Measurements from ENCODE around the gene FIGNL2. TPM values are rescaled to one million over a fixed set of nuclear protein-coding genes. Genes with fewer than 3 reads are reported as not detected.
"Not testable (repeated sequence)": the region's sequence is repeated elsewhere in the genome, so short reads cannot be mapped to it uniquely, and the experiment has no call there.

FIGNL2 gene
- total and polyA plus RNA-seq, 2 of the 13 experiments (the other 11 are each of a cell fraction or from before 2014, with no cell fraction given), result 0.82 to 1.00 TPM

GRCh38 chr12:51832354-51833107 lies 16.0 kb downstream of the FIGNL2 start:
- peaks cover 12% of the 10 kb centered on the region for H3K4me1 ChIP-seq (ENCODE audit: insufficient read depth, low read length)
- no peaks in the 10 kb centered on the region for H3K79me2 ChIP-seq (ENCODE audit: insufficient read depth, low read length)
- no peaks in the 10 kb centered on the region for H3K36me3 ChIP-seq (replicated peaks in 1 of 2; ENCODE audit: control insufficient read depth in 1 of 2, insufficient read depth in 2 of 2, low read length in 2 of 2)
- H3K4me3 ChIP-seq (replicated peaks in 1 of 3; ENCODE audit: insufficient read depth in 1 of 3, low read depth in 2 of 3, low read length in 3 of 3), result no peak overlapping the region
- H3K27ac ChIP-seq (ENCODE audit: extremely low read length, insufficient read depth, low read length), result no peak overlapping the region
- no peak overlapping the region for H3K4me2 ChIP-seq (ENCODE audit: low read depth, low read length)
- no peak for DNase-seq (ENCODE audit: low spot score)
- 73% methylated on average over 10 of the region's 10 CpGs for WGBS (ENCODE audit: low lambda C conversion rate)
- no TSS peak for BruUV-seq (replicated peaks)
- no peaks in the 10 kb centered on the region; a peak in 1 of 5 replicates for H3K27me3 ChIP-seq (ENCODE audit: control insufficient read depth in 1 of 2, insufficient read depth in 2 of 2, low read length in 2 of 2)
- no peak for FAIRE-seq
- no peak overlapping the region for H3K9ac ChIP-seq (ENCODE audit: insufficient read depth, low read depth, low read length)
- ChIA-PET CTCF (ENCODE audit: low intra/inter-chr PET ratio, low total read pairs) (no interaction called here), POLR2A (no interaction called here)
- intact Hi-C loops (cut with micrococcal nuclease; ENCODE audit: unreplicated experiment) (no loop called here), in situ Hi-C loops (cut with HindIII; ENCODE audit: extremely low pct_ligation_motif_present, low pct_unique_long_range_greater_than_20kb) (no loop called here)
- TF ChIP-seq ZNF567 (CRISPR knock-in tag; IDR thresholded peaks at IDR 0.05; ENCODE audit: borderline replicate concordance) (no peak), ZNF446 (CRISPR knock-in tag; IDR thresholded peaks at IDR 0.05) (no peak), PBX2 (CRISPR knock-in tag; IDR thresholded peaks at IDR 0.05) (no peak), HNRNPK (IDR thresholded peaks at IDR 0.05; ENCODE audit: low read depth, low read length, poor library complexity, severe bottlenecking) (no peak), ZNF672 (CRISPR knock-in tag; IDR thresholded peaks at IDR 0.05) (no peak), MIER2 (CRISPR knock-in tag; IDR thresholded peaks at IDR 0.05) (no peak), IRX3 (CRISPR knock-in tag; IDR thresholded peaks at IDR 0.05; ENCODE audit: borderline replicate concordance, low read depth) (no peak), PHF8 (CRISPR knock-in tag; IDR thresholded peaks at IDR 0.05) (no peak), ZNF614 (CRISPR knock-in tag; IDR thresholded peaks at IDR 0.05; ENCODE audit: borderline replicate concordance) (no peak)
- H3K9me3 ChIP-seq (ENCODE audit: low read length), result no peaks in the 10 kb centered on the region
- no peak for ATAC-seq
- no peaks in the 10 kb centered on the region for H4K20me1 ChIP-seq (ENCODE audit: insufficient read depth, low read length)
- no peak overlapping the region for H2AFZ ChIP-seq (ENCODE audit: low read length)

GRCh38 chr12:51831817-51832216 lies 16.7 kb downstream of the FIGNL2 start:
- H3K9me3 ChIP-seq (ENCODE audit: low read length); H3K27me3 ChIP-seq (ENCODE audit: control insufficient read depth in 1 of 2, insufficient read depth in 2 of 2, low read length in 2 of 2); H3K27ac ChIP-seq (ENCODE audit: extremely low read length, insufficient read depth, low read length); H3K9ac ChIP-seq (ENCODE audit: insufficient read depth, low read depth, low read length); FAIRE-seq; H3K4me2 ChIP-seq (ENCODE audit: low read depth, low read length); H2AFZ ChIP-seq (ENCODE audit: low read length); H3K79me2 ChIP-seq (ENCODE audit: insufficient read depth, low read length); DNase-seq (ENCODE audit: low spot score); H4K20me1 ChIP-seq (ENCODE audit: insufficient read depth, low read length); H3K36me3 ChIP-seq (replicated peaks in 1 of 2; ENCODE audit: control insufficient read depth in 1 of 2, insufficient read depth in 2 of 2, low read length in 2 of 2); intact Hi-C loops (cut with micrococcal nuclease; ENCODE audit: unreplicated experiment); H3K4me3 ChIP-seq (replicated peaks in 1 of 3; ENCODE audit: insufficient read depth in 1 of 3, low read depth in 2 of 3, low read length in 3 of 3); in situ Hi-C loops (cut with HindIII; ENCODE audit: extremely low pct_ligation_motif_present, low pct_unique_long_range_greater_than_20kb); BruUV-seq (replicated peaks); POLR2A ChIA-PET; ATAC-seq; CTCF ChIA-PET (ENCODE audit: low intra/inter-chr PET ratio, low total read pairs): not testable (repeated sequence)
- peaks cover 14% of the 10 kb centered on the region for H3K4me1 ChIP-seq (ENCODE audit: insufficient read depth, low read length)
- WGBS (ENCODE audit: low lambda C conversion rate), result 67% methylated on average over 5 of the region's 5 CpGs

Measured in HepG2 (cell line).